ENCODE measurements around the gene NHS. TPM values are rescaled to one million over a fixed set of nuclear protein-coding genes. Genes with fewer than 3 reads are reported as not detected.
A peak's percentile ranks its signal among the peaks of the same experiment; 100 is the strongest.

NHS gene
- polyA plus RNA-seq, 2 donors = 0.78 to 1.7 TPM

- peaks cover 0 to 5% of the 10 kb centered on the region in 2 donors for H3K9me3 ChIP-seq (ENCODE audit: control insufficient read depth in 2 of 2, insufficient read depth in 1 of 2, low read depth in 1 of 2, low read length in 1 of 2)
- H3K4me3 ChIP-seq (ENCODE audit: low read depth in 1 of 2, low read length in 2 of 2) = no peak overlapping the region
- 77 to 78% methylated on average over 3 of the region's 3 CpGs for WGBS, 2 donors
- no peaks in the 10 kb centered on the region for H3K36me3 ChIP-seq (ENCODE audit: control insufficient read depth in 2 of 2, insufficient read depth in 2 of 2, low read length in 1 of 2)
- no peak overlapping the region for H3K27ac ChIP-seq (ENCODE audit: low read depth in 2 of 2, low read length in 1 of 2)
- H3K27me3 ChIP-seq (ENCODE audit: control insufficient read depth in 1 of 2, insufficient read depth in 2 of 2, low read length in 2 of 2) = no peaks in the 10 kb centered on the region
- H3K4me1 ChIP-seq (ENCODE audit: control insufficient read depth in 2 of 2, insufficient read depth in 2 of 2, low read length in 1 of 2) = no peaks in the 10 kb centered on the region
These were observed 1.7 kb upstream of the NHS start for GRCh38 chrX:17373337-17373736.

GRCh38 chrX:17375367-17375636 is 302 bp downstream of the NHS start:
- 2 to 28% methylated on average over 18 of the region's 18 CpGs for WGBS, 2 donors

GRCh38 chrX:17375637-17376430 is 834 bp downstream of the NHS start:
- H3K9me3 ChIP-seq (ENCODE audit: control insufficient read depth in 2 of 2, insufficient read depth in 1 of 2, low read depth in 1 of 2, low read length in 1 of 2) = peaks cover 0 to 5% of the 10 kb centered on the region in 2 donors
- H3K36me3 ChIP-seq (ENCODE audit: control insufficient read depth in 2 of 2, insufficient read depth in 2 of 2, low read length in 1 of 2) = no peaks in the 10 kb centered on the region
- H3K4me1 ChIP-seq (ENCODE audit: control insufficient read depth in 2 of 2, insufficient read depth in 2 of 2, low read length in 1 of 2) = no peaks in the 10 kb centered on the region
- H3K27ac ChIP-seq (ENCODE audit: low read depth in 2 of 2, low read length in 1 of 2) = peak overlapping the region in 1 of 2 donors; percentile 70
- no peaks in the 10 kb centered on the region for H3K27me3 ChIP-seq (ENCODE audit: control insufficient read depth in 1 of 2, insufficient read depth in 2 of 2, low read length in 2 of 2)
- WGBS, 2 donors = 1 to 34% methylated on average over 69 to 103 of the region's 103 CpGs
- H3K4me3 ChIP-seq (ENCODE audit: low read depth in 1 of 2, low read length in 2 of 2) = peak overlapping the region; percentile 50 to 68

More at GRCh38 chrX:17375367-17375636, 302 bp downstream of the NHS start:
- H3K27ac ChIP-seq (ENCODE audit: low read depth in 2 of 2, low read length in 1 of 2) = peak overlapping the region; percentile 52 to 70
- H3K4me1 ChIP-seq (ENCODE audit: control insufficient read depth in 2 of 2, insufficient read depth in 2 of 2, low read length in 1 of 2) = no peaks in the 10 kb centered on the region
- no peaks in the 10 kb centered on the region for H3K27me3 ChIP-seq (ENCODE audit: control insufficient read depth in 1 of 2, insufficient read depth in 2 of 2, low read length in 2 of 2)
- H3K4me3 ChIP-seq (ENCODE audit: low read depth in 1 of 2, low read length in 2 of 2) = peak overlapping the region; percentile 50 to 68
- no peaks in the 10 kb centered on the region for H3K36me3 ChIP-seq (ENCODE audit: control insufficient read depth in 2 of 2, insufficient read depth in 2 of 2, low read length in 1 of 2)
- peaks cover 0 to 5% of the 10 kb centered on the region in 2 donors for H3K9me3 ChIP-seq (ENCODE audit: control insufficient read depth in 2 of 2, insufficient read depth in 1 of 2, low read depth in 1 of 2, low read length in 1 of 2)

GRCh38 chrX:17376431-17377077 is 1.6 kb downstream of the NHS start:
- Histone ChIP-seq H3K36me3 (ENCODE audit: control insufficient read depth in 2 of 2, insufficient read depth in 2 of 2, low read length in 1 of 2) (no peaks in the 10 kb centered on the region), H3K4me1 (ENCODE audit: control insufficient read depth in 2 of 2, insufficient read depth in 2 of 2, low read length in 1 of 2) (no peaks in the 10 kb centered on the region), H3K4me3 (ENCODE audit: low read depth in 1 of 2, low read length in 2 of 2) (peak overlapping the region; percentile 50 to 68), H3K27ac (ENCODE audit: low read depth in 2 of 2, low read length in 1 of 2) (no peak overlapping the region), H3K27me3 (ENCODE audit: control insufficient read depth in 1 of 2, insufficient read depth in 2 of 2, low read length in 2 of 2) (no peaks in the 10 kb centered on the region), H3K9me3 (ENCODE audit: control insufficient read depth in 2 of 2, insufficient read depth in 1 of 2, low read depth in 1 of 2, low read length in 1 of 2) (peaks cover 0 to 5% of the 10 kb centered on the region in 2 donors)
- 1 to 22% methylated on average over 31 of the region's 31 CpGs for WGBS, 2 donors

GRCh38 chrX:17377091-17377717 is 2.2 kb downstream of the NHS start:
- Histone ChIP-seq H3K4me1 (ENCODE audit: control insufficient read depth in 2 of 2, insufficient read depth in 2 of 2, low read length in 1 of 2) (no peaks in the 10 kb centered on the region), H3K27ac (ENCODE audit: low read depth in 2 of 2, low read length in 1 of 2) (peak overlapping the region in 1 of 2 donors; percentile 6), H3K4me3 (ENCODE audit: low read depth in 1 of 2, low read length in 2 of 2) (peak overlapping the region; percentile 50 to 68), H3K27me3 (ENCODE audit: control insufficient read depth in 1 of 2, insufficient read depth in 2 of 2, low read length in 2 of 2) (no peaks in the 10 kb centered on the region), H3K9me3 (ENCODE audit: control insufficient read depth in 2 of 2, insufficient read depth in 1 of 2, low read depth in 1 of 2, low read length in 1 of 2) (peaks cover 0 to 5% of the 10 kb centered on the region in 2 donors), H3K36me3 (ENCODE audit: control insufficient read depth in 2 of 2, insufficient read depth in 2 of 2, low read length in 1 of 2) (no peaks in the 10 kb centered on the region)
- WGBS, 2 donors = 2 to 29% methylated on average over 46 of the region's 46 CpGs

- Histone ChIP-seq H3K4me3 (ENCODE audit: low read depth in 1 of 2, low read length in 2 of 2) (peak overlapping the region in 1 of 2 donors; percentile 50), H3K9me3 (ENCODE audit: control insufficient read depth in 2 of 2, insufficient read depth in 1 of 2, low read depth in 1 of 2, low read length in 1 of 2) (peaks cover 0 to 5% of the 10 kb centered on the region in 2 donors), H3K36me3 (ENCODE audit: control insufficient read depth in 2 of 2, insufficient read depth in 2 of 2, low read length in 1 of 2) (no peaks in the 10 kb centered on the region), H3K27me3 (ENCODE audit: control insufficient read depth in 1 of 2, insufficient read depth in 2 of 2, low read length in 2 of 2) (no peaks in the 10 kb centered on the region), H3K4me1 (ENCODE audit: control insufficient read depth in 2 of 2, insufficient read depth in 2 of 2, low read length in 1 of 2) (no peaks in the 10 kb centered on the region), H3K27ac (ENCODE audit: low read depth in 2 of 2, low read length in 1 of 2) (no peak overlapping the region)
- WGBS, 2 donors = 13 to 32% methylated on average over 9 of the region's 9 CpGs
These were observed 2.8 kb downstream of the NHS start for GRCh38 chrX:17377795-17378194.

- Histone ChIP-seq H3K27ac (ENCODE audit: low read depth in 2 of 2, low read length in 1 of 2) (no peak overlapping the region), H3K36me3 (ENCODE audit: control insufficient read depth in 2 of 2, insufficient read depth in 2 of 2, low read length in 1 of 2) (no peaks in the 10 kb centered on the region), H3K4me1 (ENCODE audit: control insufficient read depth in 2 of 2, insufficient read depth in 2 of 2, low read length in 1 of 2) (no peaks in the 10 kb centered on the region), H3K27me3 (ENCODE audit: control insufficient read depth in 1 of 2, insufficient read depth in 2 of 2, low read length in 2 of 2) (no peaks in the 10 kb centered on the region), H3K9me3 (ENCODE audit: control insufficient read depth in 2 of 2, insufficient read depth in 1 of 2, low read depth in 1 of 2, low read length in 1 of 2) (peaks cover 0 to 5% of the 10 kb centered on the region in 2 donors), H3K4me3 (ENCODE audit: low read depth in 1 of 2, low read length in 2 of 2) (no peak overlapping the region)
- 87 to 96% methylated on average over 9 of the region's 9 CpGs for WGBS, 2 donors
These were observed 5.2 kb downstream of the NHS start for GRCh38 chrX:17380221-17380620.

- Histone ChIP-seq H3K27ac (ENCODE audit: low read depth in 2 of 2, low read length in 1 of 2) (no peak overlapping the region), H3K36me3 (ENCODE audit: control insufficient read depth in 2 of 2, insufficient read depth in 2 of 2, low read length in 1 of 2) (no peaks in the 10 kb centered on the region), H3K9me3 (ENCODE audit: control insufficient read depth in 2 of 2, insufficient read depth in 1 of 2, low read depth in 1 of 2, low read length in 1 of 2) (no peaks in the 10 kb centered on the region), H3K4me3 (ENCODE audit: low read depth in 1 of 2, low read length in 2 of 2) (no peak overlapping the region), H3K27me3 (ENCODE audit: control insufficient read depth in 1 of 2, insufficient read depth in 2 of 2, low read length in 2 of 2) (no peaks in the 10 kb centered on the region), H3K4me1 (ENCODE audit: control insufficient read depth in 2 of 2, insufficient read depth in 2 of 2, low read length in 1 of 2) (no peaks in the 10 kb centered on the region)
- 59 to 70% methylated on average over 5 of the region's 5 CpGs for WGBS, 2 donors
These were observed 15.4 kb downstream of the NHS start for GRCh38 chrX:17390419-17390850.

- Histone ChIP-seq H3K27me3 (ENCODE audit: control insufficient read depth in 1 of 2, insufficient read depth in 2 of 2, low read length in 2 of 2) (no peaks in the 10 kb centered on the region), H3K9me3 (ENCODE audit: control insufficient read depth in 2 of 2, insufficient read depth in 1 of 2, low read depth in 1 of 2, low read length in 1 of 2) (peaks cover 0 to 3% of the 10 kb centered on the region in 2 donors), H3K27ac (ENCODE audit: low read depth in 2 of 2, low read length in 1 of 2) (no peak overlapping the region), H3K4me3 (ENCODE audit: low read depth in 1 of 2, low read length in 2 of 2) (no peak overlapping the region), H3K36me3 (ENCODE audit: control insufficient read depth in 2 of 2, insufficient read depth in 2 of 2, low read length in 1 of 2) (no peaks in the 10 kb centered on the region), H3K4me1 (ENCODE audit: control insufficient read depth in 2 of 2, insufficient read depth in 2 of 2, low read length in 1 of 2) (no peaks in the 10 kb centered on the region)
- WGBS, 2 donors = 41 to 46% methylated on average over 1 of the region's 1 CpG
These were observed 20.2 kb downstream of the NHS start for GRCh38 chrX:17395154-17395553.
